Natural killer cell (primary cell): Measurements from ENCODE around the gene ICAM5. TPM values are rescaled to one million over a fixed set of nuclear protein-coding genes. Genes with fewer than 3 reads are reported as not detected.

Source experiments
- ATAC-seq, 3 donors: fragments of 150-1000 bp in 2 of 3; fragments of 200-7000 bp in 1 of 3; cut with Tn5 transposase; 1 replicate in 1 of 3; 2 replicates in 2 of 3; pipeline ENCODE4 v1.10.0; 2021; ENCODE audit warnings: mild to moderate bottlenecking in 2 of 3, moderate library complexity in 2 of 3
- DNase-seq, 2 donors: peaks; one replicate each; pipeline versions ENCODE4 v3.0.0 to v3.0.0-alpha.2; 2013 to 2021; ENCODE audit warnings: mixed read lengths in 1 of 2
- H3K27ac ChIP-seq: one replicate; pipeline ENCODE4 v1.5.1; 2013; ENCODE audit warnings: mild to moderate bottlenecking, low read length
- H3K27me3 ChIP-seq: one replicate; pipeline ENCODE4 v1.6.1; 2013; ENCODE audit warnings: low read length; ENCODE audit not compliant: control insufficient read depth, insufficient read depth
- H3K36me3 ChIP-seq: one replicate; pipeline ENCODE4 v1.6.1; 2013; ENCODE audit warnings: low read length; ENCODE audit not compliant: control insufficient read depth, insufficient read depth
- H3K4me1 ChIP-seq: one replicate; pipeline ENCODE4 v1.6.1; 2013; ENCODE audit warnings: low read length; ENCODE audit not compliant: control insufficient read depth, insufficient read depth
- H3K4me3 ChIP-seq: one replicate; pipeline ENCODE4 v1.5.1; 2013; ENCODE audit warnings: low read length
- H3K9me3 ChIP-seq: one replicate; pipeline ENCODE4 v1.6.1; 2013; ENCODE audit warnings: low read length; ENCODE audit not compliant: control insufficient read depth, insufficient read depth
- H3K27ac Mint-ChIP-seq, 2 donors: one replicate each; pipeline ENCODE4 v1.8.0; 2022; ENCODE audit warnings: mild to moderate bottlenecking in 2 of 2, mixed read lengths in 2 of 2, moderate library complexity in 1 of 2
- H3K27me3 Mint-ChIP-seq, 2 donors: one replicate each; pipeline ENCODE4 v1.8.0; 2022; ENCODE audit warnings: low read depth in 2 of 2, mixed read lengths in 2 of 2
- H3K36me3 Mint-ChIP-seq: one replicate; pipeline ENCODE4 v1.8.0; 2022; ENCODE audit warnings: mixed read lengths
- H3K4me1 Mint-ChIP-seq, 2 donors: one replicate each; pipeline ENCODE4 v1.8.0; 2022; ENCODE audit warnings: mixed read lengths in 2 of 2
- H3K4me3 Mint-ChIP-seq: one replicate; pipeline ENCODE4 v1.8.0; 2022; ENCODE audit warnings: mild to moderate bottlenecking, moderate library complexity, mixed read lengths
- H3K9me3 Mint-ChIP-seq, 2 donors: one replicate each; pipeline ENCODE4 v1.8.0; 2022; ENCODE audit warnings: mixed read lengths in 2 of 2
- WGBS: methylation state at CpG from one replicate; pipeline ENCODE4 v1.1.7; 2013; ENCODE audit warnings: missing lambda C conversion rate; ENCODE audit not compliant: insufficient coverage; 5-methylcytosine and 5-hydroxymethylcytosine counted together
- intact Hi-C: fragments of 100-400 bp; cut with micrococcal nuclease; formaldehyde crosslinking; loops from one replicate; pipeline ENCODE4 v1.14.2; 2022
- total RNA-seq, 4 donors: library from RNA; stranded (reverse); fragments of 120-200 nt in 1 of 4; gene quantifications; one replicate each; pipeline versions ENCODE4 v1.2.3 to v1.2.4, GENCODE V29; 2013 to 2022
- TF ChIP-seq, protein P1 (sequence below): fragments of 200-600 bp; IDR thresholded peaks from one replicate; pipeline ENCODE4 v1.8.0; 2022; ENCODE audit warnings: antibody characterized with exemption

Gene ICAM5
- total RNA-seq, 3 donors from 2014 or later (not counting 1 experiment from before 2014, with no cell fraction given): 1.1 to 1.6 (median 1.5) TPM

- H3K27me3 ChIP-seq: no peaks in the 10 kb centered on the region
- H3K27me3 Mint-ChIP-seq: no peaks in the 10 kb centered on the region
- no peak overlapping the region for H3K4me3 Mint-ChIP-seq
- no peak overlapping the region for H3K4me3 ChIP-seq
- H3K4me1 ChIP-seq: peaks cover 24% of the 10 kb centered on the region
- WGBS: 96% methylated on average over 13 of the region's 13 CpGs
- ATAC-seq (no peak), DNase-seq (no peak)
- intact Hi-C loops: no loop called here
- no peak overlapping the region for H3K27ac ChIP-seq
- no peaks in the 10 kb centered on the region for H3K36me3 Mint-ChIP-seq
- TF ChIP-seq, protein P1, sequence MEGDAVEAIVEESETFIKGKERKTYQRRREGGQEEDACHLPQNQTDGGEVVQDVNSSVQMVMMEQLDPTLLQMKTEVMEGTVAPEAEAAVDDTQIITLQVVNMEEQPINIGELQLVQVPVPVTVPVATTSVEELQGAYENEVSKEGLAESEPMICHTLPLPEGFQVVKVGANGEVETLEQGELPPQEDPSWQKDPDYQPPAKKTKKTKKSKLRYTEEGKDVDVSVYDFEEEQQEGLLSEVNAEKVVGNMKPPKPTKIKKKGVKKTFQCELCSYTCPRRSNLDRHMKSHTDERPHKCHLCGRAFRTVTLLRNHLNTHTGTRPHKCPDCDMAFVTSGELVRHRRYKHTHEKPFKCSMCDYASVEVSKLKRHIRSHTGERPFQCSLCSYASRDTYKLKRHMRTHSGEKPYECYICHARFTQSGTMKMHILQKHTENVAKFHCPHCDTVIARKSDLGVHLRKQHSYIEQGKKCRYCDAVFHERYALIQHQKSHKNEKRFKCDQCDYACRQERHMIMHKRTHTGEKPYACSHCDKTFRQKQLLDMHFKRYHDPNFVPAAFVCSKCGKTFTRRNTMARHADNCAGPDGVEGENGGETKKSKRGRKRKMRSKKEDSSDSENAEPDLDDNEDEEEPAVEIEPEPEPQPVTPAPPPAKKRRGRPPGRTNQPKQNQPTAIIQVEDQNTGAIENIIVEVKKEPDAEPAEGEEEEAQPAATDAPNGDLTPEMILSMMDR: no peak
- H3K27ac Mint-ChIP-seq: no peak overlapping the region
- peaks cover 0 to 21% of the 10 kb centered on the region in 2 donors for H3K4me1 Mint-ChIP-seq
- H3K9me3 ChIP-seq: no peaks in the 10 kb centered on the region
- H3K9me3 Mint-ChIP-seq: no peaks in the 10 kb centered on the region
- peaks cover 53% of the 10 kb centered on the region for H3K36me3 ChIP-seq
Measured at GRCh38 chr19:10329555-10329954, 39.8 kb downstream of the ICAM5 start.

- Histone ChIP-seq H3K27ac (peak overlapping the region; percentile 97), H3K9me3 (no peaks in the 10 kb centered on the region), H3K4me3 (peak overlapping the region; percentile 99), H3K36me3 (peaks cover 43% of the 10 kb centered on the region), H3K27me3 (no peaks in the 10 kb centered on the region), H3K4me1 (peaks cover 24% of the 10 kb centered on the region)
- Mint-ChIP-seq H3K4me3 (peak overlapping the region; percentile 96), H3K9me3 (no peaks in the 10 kb centered on the region), H3K27me3 (no peaks in the 10 kb centered on the region), H3K27ac (peak overlapping the region; percentile 90 to 96), H3K4me1 (peaks cover 0 to 21% of the 10 kb centered on the region in 2 donors), H3K36me3 (no peaks in the 10 kb centered on the region)
- intact Hi-C loops: loop anchor here (2.0 kb wide), 1 partner anchor 62 kb away; the partner anchor contains the start of gene ICAM1
- ATAC-seq (peak in 1 of 3 donors; percentile 1), DNase-seq (peak in 1 of 2 donors; percentile 11)
- TF ChIP-seq, protein P1: no peak
- 43% methylated on average over 17 of the region's 18 CpGs for WGBS
Measured at GRCh38 chr19:10332158-10332964, 42.6 kb downstream of the ICAM5 start.

- DNase-seq: peak; percentile 96 to 99
- H3K4me1 ChIP-seq: peaks cover 30% of the 10 kb centered on the region
- under 1% methylated on average over 82 of the region's 82 CpGs for WGBS
Measured at GRCh38 chr19:10332965-10333757, 43.4 kb downstream of the ICAM5 start, which contains the start of gene RAVER1. Gene RAVER1 (minus strand): TSS chr19:10333529. CDS start chr19:10333507, 22 bp downstream.

More at GRCh38 chr19:10332965-10333757, 43.4 kb downstream of the ICAM5 start, which contains the start of gene RAVER1:
- H3K27me3 Mint-ChIP-seq: no peaks in the 10 kb centered on the region
- Histone ChIP-seq H3K27me3 (no peaks in the 10 kb centered on the region), H3K36me3 (peaks cover 35% of the 10 kb centered on the region), H3K27ac (peak within 1 kb of the TSS; percentile 97), H3K9me3 (no peaks in the 10 kb centered on the region), H3K4me3 (peak within 1 kb of the TSS; percentile 99)
- peak within 1 kb of the TSS; percentile 90 to 96 for H3K27ac Mint-ChIP-seq
- TF ChIP-seq, protein P1: no peak
- peaks cover under 1 to 21% of the 10 kb centered on the region in 2 donors for H3K4me1 Mint-ChIP-seq
- H3K4me3 Mint-ChIP-seq: peak within 1 kb of the TSS; percentile 96
- peak; percentile 94 to 99 (median 94) for ATAC-seq
- no peaks in the 10 kb centered on the region for H3K9me3 Mint-ChIP-seq
- H3K36me3 Mint-ChIP-seq: no peaks in the 10 kb centered on the region
- intact Hi-C loops: loop anchor here (1.0 to 2.0 kb wide), 2 partner anchors 47 to 62 kb away; partner anchors contain the start of genes ICAM1 and TYK2
